H9 (cell line): ENCODE results near the gene CHST8. TPM values are rescaled to one million over a fixed set of nuclear protein-coding genes. Genes with fewer than 3 reads are reported as not detected.

Experiments used
- DNase-seq: peaks from one replicate; pipeline ENCODE4 v3.0.0-alpha.2; 2017
- H2AFZ ChIP-seq: one replicate; pipeline ENCODE4 v1.6.1; 2013; ENCODE audit warnings: mild to moderate bottlenecking, low read length, control low read depth, moderate library complexity
- H2AK5ac ChIP-seq: 2 replicates; pipeline ENCODE4 v1.6.1; 2013; ENCODE audit warnings: low read length, control low read depth, mixed read lengths; ENCODE audit not compliant: insufficient read length
- H2BK120ac ChIP-seq: one replicate; pipeline ENCODE4 v1.6.1; 2013; ENCODE audit warnings: low read depth, mild to moderate bottlenecking, low read length, control low read depth, inconsistent platforms; ENCODE audit not compliant: poor library complexity, severe bottlenecking
- H2BK12ac ChIP-seq: 2 replicates; pipeline ENCODE4 v1.6.1; 2013; ENCODE audit warnings: low read length, control low read depth, mixed read lengths, low read depth; ENCODE audit not compliant: insufficient read length
- H2BK15ac ChIP-seq: 2 replicates; pipeline ENCODE4 v1.6.1; 2013; ENCODE audit warnings: low read depth, low read length, control low read depth
- H2BK20ac ChIP-seq: one replicate; pipeline ENCODE4 v1.6.1; 2013; ENCODE audit warnings: low read depth, mild to moderate bottlenecking, low read length, control low read depth, inconsistent platforms; ENCODE audit not compliant: poor library complexity, severe bottlenecking
- H2BK5ac ChIP-seq: 2 replicates; pipeline ENCODE4 v1.6.1; 2013; ENCODE audit warnings: low read length, control low read depth, mixed read lengths; ENCODE audit not compliant: insufficient read length
- H3K14ac ChIP-seq: 2 replicates; pipeline ENCODE4 v1.6.1; 2013; ENCODE audit warnings: low read length, control low read depth; ENCODE audit not compliant: insufficient read depth
- H3K18ac ChIP-seq: 2 replicates; pipeline ENCODE4 v1.6.1; 2013; ENCODE audit warnings: low read depth, mild to moderate bottlenecking, mixed read lengths, low read length, control low read depth; ENCODE audit not compliant: insufficient read length
- H3K23ac ChIP-seq: 2 replicates; pipeline ENCODE4 v1.6.1; 2013; ENCODE audit warnings: low read length, control low read depth, mixed read lengths, low read depth; ENCODE audit not compliant: insufficient read length
- H3K23me2 ChIP-seq: 2 replicates; pipeline ENCODE4 v1.6.1; 2013; ENCODE audit warnings: low read depth, mild to moderate bottlenecking, mixed read lengths, low read length, control low read depth; ENCODE audit not compliant: insufficient read length, poor library complexity, severe bottlenecking
- H3K27ac ChIP-seq: 2 replicates; pipeline ENCODE4 v1.5.1; 2013; ENCODE audit warnings: low read length, control low read depth, mixed read lengths, low read depth; ENCODE audit not compliant: insufficient read length
- H3K27me3 ChIP-seq: 2 replicates; pipeline ENCODE4 v1.6.1; 2013; ENCODE audit warnings: low read length, control low read depth, inconsistent platforms; ENCODE audit not compliant: insufficient read depth
- H3K4ac ChIP-seq: 2 replicates; pipeline ENCODE4 v1.6.1; 2013; ENCODE audit warnings: low read depth, mild to moderate bottlenecking, control low read depth, inconsistent platforms, low read length, moderate library complexity
- H3K4me1 ChIP-seq: 2 replicates; pipeline ENCODE4 v1.6.1; 2013; ENCODE audit warnings: low read length, control low read depth, inconsistent platforms; ENCODE audit not compliant: insufficient read depth
- H3K4me2 ChIP-seq: 2 replicates; pipeline ENCODE4 v1.6.1; 2013; ENCODE audit warnings: low read length, control low read depth, mixed read lengths; ENCODE audit not compliant: insufficient read length, insufficient read depth
- H3K56ac ChIP-seq: 2 replicates; pipeline ENCODE4 v1.6.1; 2013; ENCODE audit warnings: low read depth, mild to moderate bottlenecking, mixed read lengths, low read length, control low read depth; ENCODE audit not compliant: insufficient read length
- H3K79me1 ChIP-seq: 2 replicates; pipeline ENCODE4 v1.6.1; 2013; ENCODE audit warnings: low read depth, mild to moderate bottlenecking, moderate library complexity, low read length, control low read depth, inconsistent platforms; ENCODE audit not compliant: insufficient read depth, poor library complexity, severe bottlenecking
- H3K79me2 ChIP-seq: 2 replicates; pipeline ENCODE4 v1.6.1; 2013; ENCODE audit warnings: low read length, control low read depth, inconsistent platforms; ENCODE audit not compliant: insufficient read depth
- H3K9ac ChIP-seq: 2 replicates; pipeline ENCODE4 v1.6.1; 2013; ENCODE audit warnings: low read length, control low read depth, mixed read lengths; ENCODE audit not compliant: insufficient read length; ENCODE audit errors: extremely low read depth
- H3K9me3 ChIP-seq: one replicate; pipeline ENCODE4 v1.6.1; 2013; ENCODE audit warnings: low read depth, low read length, inconsistent platforms; ENCODE audit not compliant: control insufficient read depth
- H3T11ph ChIP-seq: one replicate; pipeline ENCODE4 v1.6.1; 2013; ENCODE audit warnings: mild to moderate bottlenecking, low read length, control low read depth, inconsistent platforms
- H4K20me1 ChIP-seq: one replicate; pipeline ENCODE4 v1.6.1; 2013; ENCODE audit not compliant: control insufficient read depth, insufficient read length, insufficient read depth
- H4K5ac ChIP-seq: 2 replicates; pipeline ENCODE4 v1.6.1; 2013; ENCODE audit warnings: low read depth, mild to moderate bottlenecking, mixed read lengths, low read length, control low read depth; ENCODE audit not compliant: insufficient read length
- H4K8ac ChIP-seq: replicated peaks from 2 replicates; pipeline ENCODE4 v1.6.1; 2013; ENCODE audit warnings: low read length, control low read depth, mixed read lengths, low read depth; ENCODE audit not compliant: insufficient read length
- H4K91ac ChIP-seq: 2 replicates; pipeline ENCODE4 v1.6.1; 2013; ENCODE audit warnings: low read depth, mild to moderate bottlenecking, moderate library complexity, mixed read lengths, low read length, control low read depth; ENCODE audit not compliant: insufficient read length
- H3K27ac Mint-ChIP-seq, 3 experiments: 2 replicates in 2 of 3; 3 replicates in 1 of 3; pipeline ENCODE4 v1.8.0; 2020 to 2021; ENCODE audit warnings: mixed read lengths in 3 of 3, mild to moderate bottlenecking in 1 of 3, moderate library complexity in 1 of 3
- H3K27me3 Mint-ChIP-seq: 2 replicates; pipeline ENCODE4 v1.8.0; 2021; ENCODE audit warnings: low read depth, mild to moderate bottlenecking, moderate library complexity, mixed read lengths
- H3K36me3 Mint-ChIP-seq, 3 experiments: 2 replicates in 2 of 3; 3 replicates in 1 of 3; pipeline ENCODE4 v1.8.0; 2020 to 2021; ENCODE audit warnings: low read depth in 3 of 3, mixed read lengths in 3 of 3; ENCODE audit not compliant: insufficient read depth in 1 of 3
- H3K4me1 Mint-ChIP-seq, 2 experiments: 2 replicates each; pipeline ENCODE4 v1.8.0; 2020; ENCODE audit warnings: mixed read lengths in 2 of 2
- H3K4me3 Mint-ChIP-seq, 2 experiments: 2 replicates in 1 of 2; 3 replicates in 1 of 2; pipeline ENCODE4 v1.8.0; 2020 to 2021; ENCODE audit warnings: mild to moderate bottlenecking in 2 of 2, mixed read lengths in 2 of 2, moderate library complexity in 1 of 2
- H3K9me3 Mint-ChIP-seq, 2 experiments: 2 replicates in 1 of 2; 3 replicates in 1 of 2; pipeline ENCODE4 v1.8.0; 2020; ENCODE audit warnings: mild to moderate bottlenecking in 2 of 2, mixed read lengths in 2 of 2, moderate library complexity in 1 of 2
- WGBS: extraction: QIAGEN DNeasy Blood & Tissue Kit; methylation state at CpG from one replicate; pipeline ENCODE4 v1.1.7; 2013; ENCODE audit warnings: missing lambda C conversion rate, low lambda C conversion rate, mixed read lengths; ENCODE audit not compliant: insufficient read length; ENCODE audit errors: extremely low coverage; 5-methylcytosine and 5-hydroxymethylcytosine counted together
- total RNA-seq: library from RNA; stranded (reverse); gene quantifications from 2 replicates; pipeline ENCODE4 v1.2.1, GENCODE V29; 2021
- TF ChIP-seq, protein P1 (sequence below): fragments of 200-600 bp; sonication (generic); conservative IDR thresholded peaks from 3 replicates; pipeline ENCODE4 v1.8.0; 2021; ENCODE audit warnings: antibody characterized with exemption, mild to moderate bottlenecking

The CHST8 gene
- total RNA-seq, 1 experiment from 2014 or later = 5.1 TPM

DNA sequence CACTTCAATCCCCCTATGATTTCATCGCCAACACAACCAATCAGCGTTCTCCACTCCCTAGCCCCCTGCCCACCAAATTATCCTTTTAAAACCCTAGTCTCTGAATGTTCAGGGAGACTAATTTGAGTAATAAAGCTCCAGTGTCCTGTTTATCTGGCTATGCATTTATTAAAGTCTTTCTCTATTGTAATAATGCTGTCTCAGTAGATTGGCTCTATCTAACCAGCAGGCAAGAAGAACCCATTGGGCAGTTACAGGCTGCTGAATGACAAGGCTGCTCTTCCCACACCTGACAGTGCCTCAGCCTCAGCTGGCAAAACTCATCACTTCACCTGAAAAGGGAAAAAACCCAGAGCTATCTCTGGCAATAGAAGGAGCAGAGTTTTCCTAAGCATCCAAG is 20.2 kb upstream of the CHST8 start:
- Histone ChIP-seq H2BK120ac (no peak overlapping the region), H3K23ac (no peak overlapping the region), H3K14ac (no peak overlapping the region), H3K4me2 (no peak overlapping the region), H4K8ac (no peak overlapping the region), H2BK15ac (no peak overlapping the region), H3K4ac (no peak overlapping the region), H3K23me2 (no peaks in the 10 kb centered on the region), H4K5ac (no peak overlapping the region), H3K18ac (no peak overlapping the region), H2AK5ac (no peak overlapping the region), H2AFZ (no peak overlapping the region), H3K27ac (no peak overlapping the region), H2BK12ac (no peak overlapping the region), H2BK20ac (no peak overlapping the region), H3T11ph (no peak overlapping the region), H3K27me3 (no peaks in the 10 kb centered on the region), H3K4me1 (peaks cover 7% of the 10 kb centered on the region; the same call in 1 of the 2 replicates), H4K91ac (no peak overlapping the region), H3K9me3 (peaks cover 5% of the 10 kb centered on the region), H3K9ac (no peak overlapping the region), H3K79me1 (no peaks in the 10 kb centered on the region), H3K56ac (no peak overlapping the region), H2BK5ac (no peak overlapping the region), H4K20me1 (no peaks in the 10 kb centered on the region), H3K79me2 (no peaks in the 10 kb centered on the region)
- no peak for DNase-seq
- WGBS = no CpG with 5 or more reads among the region's 2 CpGs
- H3K36me3 Mint-ChIP-seq = peaks cover 1 to 10% (median 6%) of the 10 kb centered on the region in 3 experiments; a peak in 6 of 7 replicates
- peaks cover 19 to 24% of the 10 kb centered on the region in 2 experiments for H3K9me3 Mint-ChIP-seq
- peaks cover 15% of the 10 kb centered on the region for H3K27me3 Mint-ChIP-seq
- H3K4me3 Mint-ChIP-seq = no peak overlapping the region
- H3K4me1 Mint-ChIP-seq = peaks cover 14 to 21% of the 10 kb centered on the region in 2 experiments
- H3K27ac Mint-ChIP-seq = no peak overlapping the region
- TF ChIP-seq, protein P1, sequence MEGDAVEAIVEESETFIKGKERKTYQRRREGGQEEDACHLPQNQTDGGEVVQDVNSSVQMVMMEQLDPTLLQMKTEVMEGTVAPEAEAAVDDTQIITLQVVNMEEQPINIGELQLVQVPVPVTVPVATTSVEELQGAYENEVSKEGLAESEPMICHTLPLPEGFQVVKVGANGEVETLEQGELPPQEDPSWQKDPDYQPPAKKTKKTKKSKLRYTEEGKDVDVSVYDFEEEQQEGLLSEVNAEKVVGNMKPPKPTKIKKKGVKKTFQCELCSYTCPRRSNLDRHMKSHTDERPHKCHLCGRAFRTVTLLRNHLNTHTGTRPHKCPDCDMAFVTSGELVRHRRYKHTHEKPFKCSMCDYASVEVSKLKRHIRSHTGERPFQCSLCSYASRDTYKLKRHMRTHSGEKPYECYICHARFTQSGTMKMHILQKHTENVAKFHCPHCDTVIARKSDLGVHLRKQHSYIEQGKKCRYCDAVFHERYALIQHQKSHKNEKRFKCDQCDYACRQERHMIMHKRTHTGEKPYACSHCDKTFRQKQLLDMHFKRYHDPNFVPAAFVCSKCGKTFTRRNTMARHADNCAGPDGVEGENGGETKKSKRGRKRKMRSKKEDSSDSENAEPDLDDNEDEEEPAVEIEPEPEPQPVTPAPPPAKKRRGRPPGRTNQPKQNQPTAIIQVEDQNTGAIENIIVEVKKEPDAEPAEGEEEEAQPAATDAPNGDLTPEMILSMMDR = no peak
